RPMI8226 (cell line): ENCODE results near the gene ULK4.

Source experiments
- DNase-seq: peaks from one replicate; pipeline ENCODE4 v3.0.0-alpha.2; 2015

ULK4 gene

GRCh38 chr3:41629072-41629471 is 332.8 kb downstream of the ULK4 start:
- no peak for DNase-seq

GRCh38 chr3:41627477-41628087 is 334.3 kb downstream of the ULK4 start:
- DNase-seq, result no peak

DNA sequence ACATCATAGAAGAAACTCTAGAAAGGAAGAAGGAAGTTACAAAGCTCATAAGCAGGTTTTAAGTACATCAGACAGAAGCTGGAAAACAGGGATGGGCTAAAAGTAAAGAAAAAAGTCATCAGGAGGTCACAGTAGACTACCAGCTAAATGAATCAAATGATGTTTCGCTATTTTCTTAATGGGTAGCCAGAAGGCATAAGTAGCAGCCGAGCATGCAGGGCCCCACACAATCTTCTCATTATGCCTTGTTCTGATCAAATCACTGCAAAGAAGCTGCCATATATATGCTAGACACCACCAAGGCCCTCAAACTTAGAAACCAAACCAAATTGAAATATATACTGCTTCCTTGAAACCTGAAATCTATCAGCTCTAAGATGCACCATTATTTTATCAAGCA is 349.1 kb downstream of the ULK4 start:
- DNase-seq, result no peak

GRCh38 chr3:41611008-41611407 is 350.9 kb downstream of the ULK4 start:
- no peak for DNase-seq

- no peak for DNase-seq
Observed at GRCh38 chr3:41608347-41608746, 353.6 kb downstream of the ULK4 start.

GRCh38 chr3:41603807-41604206 is 358.1 kb downstream of the ULK4 start:
- no peak for DNase-seq

GRCh38 chr3:41602121-41602520 is 359.8 kb downstream of the ULK4 start:
- no peak for DNase-seq

DNA sequence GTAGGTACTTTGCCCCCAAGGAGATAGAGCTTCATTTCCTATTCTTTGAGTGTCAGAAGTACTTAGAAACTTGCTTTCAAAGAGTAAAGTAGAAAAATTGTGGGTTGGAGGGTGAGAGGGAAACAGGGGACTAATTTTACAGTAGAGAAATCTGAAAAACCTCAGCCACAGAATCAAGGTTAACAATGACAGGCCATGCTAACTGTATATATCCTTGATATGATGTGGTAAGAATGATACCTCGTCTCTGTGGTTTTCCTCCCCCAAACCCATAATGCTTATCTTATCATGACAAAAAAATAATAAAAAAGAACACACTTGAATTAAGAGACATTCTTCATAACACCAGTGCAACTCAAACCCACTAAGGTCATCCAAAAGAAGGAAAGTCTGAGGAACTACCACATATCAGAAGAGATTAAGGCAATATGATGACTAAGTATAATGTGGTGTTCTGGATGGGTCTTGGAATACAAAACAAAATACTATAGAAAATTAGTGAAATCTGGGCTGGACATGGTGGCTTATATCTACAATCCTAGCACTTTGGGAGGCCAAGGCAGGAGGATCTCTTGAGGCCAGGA is 360.4 kb downstream of the ULK4 start:
- no peak for DNase-seq

GRCh38 chr3:41600616-41601015 is 361.3 kb downstream of the ULK4 start:
- DNase-seq, result no peak

DNA sequence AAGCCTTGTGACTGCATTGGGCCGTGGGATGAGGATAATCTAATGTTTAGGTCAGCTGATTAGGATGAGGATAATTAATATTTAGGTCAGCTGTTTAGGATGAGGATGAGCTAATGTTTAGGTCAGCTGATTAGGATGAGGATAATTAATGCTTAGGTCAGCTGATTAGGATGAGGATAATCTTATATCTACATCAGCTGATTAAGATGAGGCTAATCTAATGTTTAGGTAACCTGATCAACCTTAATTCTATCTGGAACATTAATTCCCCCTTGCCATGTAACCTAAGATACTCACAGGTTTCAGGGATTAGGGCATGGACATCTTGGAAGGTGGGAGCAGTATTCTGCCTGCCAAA is 362.8 kb downstream of the ULK4 start:
- no peak for DNase-seq

GRCh38 chr3:41598402-41599126 is 363.3 kb downstream of the ULK4 start:
- DNase-seq, result peak; percentile 42

- DNase-seq, result no peak
Observed at GRCh38 chr3:41593774-41594173, 368.1 kb downstream of the ULK4 start.

GRCh38 chr3:41592753-41593510 is 369.0 kb downstream of the ULK4 start:
- no peak for DNase-seq

DNA sequence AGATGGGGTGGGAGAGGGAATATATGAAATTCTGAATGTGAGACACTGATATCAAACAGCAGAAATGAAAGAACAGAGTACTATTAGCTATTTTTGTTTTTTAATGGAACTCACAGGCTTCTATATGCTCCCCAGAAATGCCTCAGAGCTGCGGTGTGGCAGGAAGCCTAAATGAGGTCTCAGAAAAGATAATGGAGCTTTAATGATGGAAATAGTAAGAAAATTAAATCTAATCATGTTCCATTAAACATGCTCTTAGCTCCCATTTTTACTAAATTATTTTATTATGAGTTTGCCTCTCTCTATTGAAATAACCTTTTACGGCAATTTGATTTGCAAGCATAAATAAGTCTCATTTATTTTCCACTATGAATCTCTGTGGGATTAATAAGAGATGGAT is 378.9 kb downstream of the ULK4 start:
- DNase-seq, result no peak

DNA sequence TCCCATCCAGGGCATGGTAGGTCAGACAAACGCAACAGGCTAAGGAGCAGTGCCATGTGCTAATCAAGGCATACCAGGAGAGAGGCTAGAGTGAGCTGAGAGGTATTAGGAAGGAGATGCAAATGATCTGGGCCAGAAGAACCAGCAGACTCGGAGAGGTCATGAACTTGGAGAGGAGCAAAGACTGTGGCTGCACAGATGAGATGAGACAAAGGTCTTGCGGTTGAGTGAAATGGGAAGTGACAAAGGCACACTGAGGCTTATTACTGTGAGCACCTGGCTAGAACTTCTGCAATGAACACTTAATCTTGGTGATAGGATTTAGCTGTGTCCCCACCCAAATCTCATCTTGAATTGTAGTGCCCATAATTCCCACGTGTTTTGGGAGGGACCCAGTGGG is 380.2 kb downstream of the ULK4 start:
- DNase-seq, result peak; percentile 49

GRCh38 chr3:41580274-41580959 is 381.5 kb downstream of the ULK4 start:
- DNase-seq, result no peak

DNA sequence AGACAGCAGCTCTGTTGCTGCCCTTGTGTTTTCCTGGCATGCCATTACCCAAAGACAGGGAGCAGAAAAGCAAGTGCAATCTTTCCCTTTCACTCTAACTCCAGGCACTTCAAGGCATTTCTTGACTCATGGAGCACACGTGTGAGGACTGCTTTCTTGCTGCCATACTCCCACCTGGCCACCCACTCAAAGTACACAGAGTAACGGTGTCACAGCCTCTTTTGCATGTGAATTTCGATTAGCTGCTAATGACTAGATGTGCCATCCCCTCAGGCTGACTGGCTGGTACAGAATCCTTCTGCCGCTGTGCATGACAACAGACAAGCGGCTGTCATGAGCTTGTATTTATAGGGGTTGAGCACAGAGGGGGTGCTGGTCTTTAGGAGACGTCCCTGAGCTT is 382.0 kb downstream of the ULK4 start:
- DNase-seq, result no peak

GRCh38 chr3:41578798-41579197 is 383.1 kb downstream of the ULK4 start:
- no peak for DNase-seq

- no peak for DNase-seq
Observed at GRCh38 chr3:41575724-41576123, 386.2 kb downstream of the ULK4 start.

DNA sequence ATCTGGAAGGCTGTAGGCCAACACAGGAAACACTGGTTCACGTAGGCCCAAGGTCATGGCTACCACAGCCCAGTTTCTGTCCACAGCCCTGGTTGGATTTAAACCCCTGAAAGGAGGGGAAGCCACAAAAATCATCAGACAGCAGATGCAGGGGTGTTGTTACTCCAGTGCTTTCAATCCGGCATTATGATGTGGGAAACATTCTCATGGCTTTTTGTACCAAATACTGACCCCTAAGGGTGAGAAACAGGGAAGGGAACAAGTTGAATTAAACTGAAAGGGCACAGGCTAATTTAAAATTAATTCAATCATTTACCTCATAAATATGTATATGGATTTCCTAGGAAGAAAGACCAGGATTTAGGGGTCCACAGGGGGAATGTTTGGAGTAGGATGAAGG is 387.0 kb downstream of the ULK4 start:
- DNase-seq, result no peak

GRCh38 chr3:41573591-41573990 is 388.3 kb downstream of the ULK4 start:
- DNase-seq, result no peak

DNA sequence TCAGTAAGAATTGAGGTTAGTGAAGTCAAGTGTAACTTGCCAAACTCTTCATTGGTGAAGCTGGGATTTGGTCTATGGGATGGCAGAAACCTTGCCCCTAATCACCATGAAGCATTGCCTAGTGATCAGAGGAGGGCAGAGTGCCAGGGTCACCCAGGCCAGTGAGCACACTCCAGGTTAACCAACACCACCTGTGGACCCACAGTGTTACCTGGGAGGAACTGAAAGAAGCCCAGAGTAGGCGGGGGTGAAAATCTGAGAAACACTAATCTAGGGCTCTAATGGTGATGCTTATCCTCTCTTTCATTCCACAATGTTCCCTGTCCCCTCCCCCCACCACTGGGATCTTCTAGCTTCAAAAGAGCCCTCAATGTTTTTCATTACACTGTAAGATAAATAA is 389.8 kb downstream of the ULK4 start:
- DNase-seq, result peak; percentile 35

DNA sequence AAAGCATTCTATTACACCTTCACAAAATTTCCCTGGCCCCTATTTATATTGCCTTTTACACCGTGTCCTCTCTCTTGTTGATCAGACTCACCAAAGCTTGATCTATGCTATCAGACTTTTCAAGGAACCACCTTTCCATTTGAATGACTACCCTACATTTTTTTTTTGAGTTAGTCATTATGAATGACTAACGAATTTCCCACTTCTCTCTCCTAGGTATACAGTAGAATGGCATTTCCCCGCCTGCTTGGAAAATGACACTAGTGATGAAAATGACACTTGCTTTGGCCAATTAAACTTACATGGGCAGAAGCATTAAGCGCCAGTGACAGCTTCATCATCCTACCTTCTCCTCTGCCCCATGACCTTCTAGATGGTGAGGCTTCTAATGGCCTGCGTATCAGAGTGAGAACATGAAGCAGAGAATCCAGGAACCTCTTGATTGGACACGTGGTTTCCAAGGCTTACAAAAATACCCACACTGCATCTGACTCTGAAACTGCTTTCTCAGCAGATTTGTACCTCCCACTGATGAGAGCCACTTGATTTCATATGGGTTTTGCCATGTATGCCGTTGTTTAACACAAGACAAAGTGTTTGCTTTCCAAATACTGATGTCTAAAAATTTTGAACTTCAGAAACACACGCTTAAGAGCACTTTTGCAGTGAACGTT is 392.1 kb downstream of the ULK4 start:
- DNase-seq, result no peak
